Neural crest cell (in vitro differentiated cells): Measurements from ENCODE around the gene FBLIM1. TPM values are rescaled to one million over a fixed set of nuclear protein-coding genes. Genes with fewer than 3 reads are reported as not detected.
A peak's percentile ranks its signal among the peaks of the same experiment; 100 is the strongest.

Experiments used
- DNase-seq: peaks from one replicate; pipeline ENCODE4 v3.0.0; 2021; ENCODE audit warnings: low read depth, mixed read lengths, low spot score
- H3K27ac Mint-ChIP-seq: one replicate; pipeline ENCODE4 v1.8.0; 2021; ENCODE audit warnings: mild to moderate bottlenecking, mixed read lengths; ENCODE audit not compliant: unreplicated experiment
- H3K27me3 Mint-ChIP-seq: 2 replicates; pipeline ENCODE4 v1.8.0; 2021; ENCODE audit warnings: low read depth, mild to moderate bottlenecking, mixed read lengths
- H3K36me3 Mint-ChIP-seq: 2 replicates; pipeline ENCODE4 v1.8.0; 2021; ENCODE audit warnings: low read depth, mild to moderate bottlenecking, mixed read lengths
- H3K4me1 Mint-ChIP-seq: 2 replicates; pipeline ENCODE4 v1.8.0; 2021; ENCODE audit warnings: mixed read lengths
- H3K4me3 Mint-ChIP-seq: one replicate; pipeline ENCODE4 v1.8.0; 2021; ENCODE audit warnings: mild to moderate bottlenecking, mixed read lengths
- H3K9me3 Mint-ChIP-seq: 2 replicates; pipeline ENCODE4 v1.8.0; 2021; ENCODE audit warnings: mixed read lengths
- total RNA-seq: library from RNA; stranded (reverse); gene quantifications from 2 replicates; pipeline ENCODE4 v1.2.1, GENCODE V29; 2021
- TF ChIP-seq, protein P1 (sequence below): fragments of 200-600 bp; sonication (generic); conservative IDR thresholded peaks from 2 replicates; pipeline ENCODE4 v1.5.0; 2021; ENCODE audit warnings: antibody characterized with exemption, mild to moderate bottlenecking

Gene FBLIM1
- total RNA-seq, 1 donor from 2014 or later = 6.2 TPM

DNA sequence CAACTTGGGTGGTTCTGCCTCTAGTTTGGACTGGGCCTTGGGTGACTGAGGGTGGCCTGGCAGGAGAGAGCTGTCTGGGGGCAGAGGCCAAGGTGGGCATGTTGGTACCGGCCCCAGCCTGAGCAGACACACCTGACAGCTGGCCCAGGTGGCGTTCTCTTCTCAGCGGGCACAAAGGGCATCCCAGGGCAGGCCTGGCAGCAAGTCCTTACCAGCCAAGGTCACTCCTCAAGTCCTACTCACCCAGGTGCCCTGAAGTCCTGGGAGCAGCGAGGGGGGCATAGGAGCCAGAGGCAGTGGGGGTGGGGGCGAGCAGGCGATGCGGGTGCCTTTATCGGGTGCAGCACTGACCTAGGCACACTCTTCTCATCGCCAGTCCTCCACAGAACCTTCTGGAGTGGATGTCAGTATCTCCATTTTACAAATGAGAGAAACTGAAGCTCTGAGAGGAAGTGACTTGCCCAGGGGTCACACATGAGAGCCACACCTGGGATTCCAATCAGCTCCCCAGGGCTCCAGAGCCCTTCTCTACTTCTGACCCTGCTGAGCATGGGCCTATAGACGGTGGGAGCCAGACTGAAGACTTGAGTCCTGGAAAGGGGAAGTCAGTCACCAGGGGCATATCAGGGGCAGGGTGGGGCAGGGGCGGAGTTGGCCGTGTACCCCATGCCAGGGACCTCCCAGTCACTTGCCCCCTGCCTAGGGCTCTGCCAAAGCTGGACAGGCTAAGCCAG is 23.1 kb upstream of the FBLIM1 start:
- H3K27me3 Mint-ChIP-seq = no peaks in the 10 kb centered on the region

DNA sequence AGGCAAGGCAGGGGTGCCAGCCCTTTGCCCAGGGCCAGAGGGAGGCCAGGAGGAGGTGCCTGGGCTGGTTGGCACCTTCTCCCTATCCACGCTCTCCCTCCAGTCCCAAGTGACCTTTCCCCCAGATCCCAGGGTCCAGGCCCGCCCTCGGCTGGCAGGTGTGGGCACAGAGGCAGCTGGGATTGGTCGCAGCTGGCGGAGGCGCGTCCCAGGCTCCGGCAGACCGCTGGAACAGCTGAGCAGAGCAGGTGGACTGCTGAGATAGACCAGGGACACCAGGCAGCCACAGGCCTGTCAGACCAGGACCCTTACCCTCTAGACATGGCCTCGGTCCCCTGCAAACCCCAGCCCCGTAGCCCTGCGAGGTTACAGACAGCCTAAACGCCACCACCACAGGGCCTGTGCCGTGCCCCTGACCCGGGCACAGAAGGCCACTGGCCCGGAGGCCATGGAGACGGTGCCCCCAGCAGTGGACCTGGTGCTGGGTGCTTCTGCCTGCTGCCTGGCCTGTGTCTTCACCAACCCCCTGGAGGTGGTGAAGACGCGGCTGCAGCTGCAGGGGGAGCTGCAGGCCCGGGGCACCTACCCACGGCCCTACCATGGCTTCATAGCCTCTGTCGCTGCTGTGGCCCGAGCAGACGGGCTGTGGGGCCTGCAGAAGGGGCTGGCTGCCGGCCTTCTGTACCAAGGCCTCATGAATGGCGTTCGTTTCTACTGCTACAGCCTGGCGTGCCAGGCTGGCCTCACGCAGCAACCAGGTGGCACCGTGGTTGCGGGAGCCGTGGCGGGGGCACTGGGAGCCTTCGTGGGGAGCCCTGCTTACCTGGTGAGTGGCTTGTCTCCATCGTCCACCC is 22.3 kb upstream of the FBLIM1 start, which contains the start of gene SLC25A34:
Gene SLC25A34, plus strand, starts transcription at position 221 of the 854 bp plus-strand sequence. Its CDS starts 228 bp downstream, at position 449.
- Mint-ChIP-seq H3K4me1 (peaks cover 4% of the 10 kb centered on the region), H3K36me3 (no peaks in the 10 kb centered on the region), H3K27ac (no peak within 1 kb of the TSS), H3K9me3 (no peaks in the 10 kb centered on the region), H3K4me3 (no peak within 1 kb of the TSS), H3K27me3 (no peaks in the 10 kb centered on the region)
- DNase-seq = no peak
- TF ChIP-seq, protein P1, sequence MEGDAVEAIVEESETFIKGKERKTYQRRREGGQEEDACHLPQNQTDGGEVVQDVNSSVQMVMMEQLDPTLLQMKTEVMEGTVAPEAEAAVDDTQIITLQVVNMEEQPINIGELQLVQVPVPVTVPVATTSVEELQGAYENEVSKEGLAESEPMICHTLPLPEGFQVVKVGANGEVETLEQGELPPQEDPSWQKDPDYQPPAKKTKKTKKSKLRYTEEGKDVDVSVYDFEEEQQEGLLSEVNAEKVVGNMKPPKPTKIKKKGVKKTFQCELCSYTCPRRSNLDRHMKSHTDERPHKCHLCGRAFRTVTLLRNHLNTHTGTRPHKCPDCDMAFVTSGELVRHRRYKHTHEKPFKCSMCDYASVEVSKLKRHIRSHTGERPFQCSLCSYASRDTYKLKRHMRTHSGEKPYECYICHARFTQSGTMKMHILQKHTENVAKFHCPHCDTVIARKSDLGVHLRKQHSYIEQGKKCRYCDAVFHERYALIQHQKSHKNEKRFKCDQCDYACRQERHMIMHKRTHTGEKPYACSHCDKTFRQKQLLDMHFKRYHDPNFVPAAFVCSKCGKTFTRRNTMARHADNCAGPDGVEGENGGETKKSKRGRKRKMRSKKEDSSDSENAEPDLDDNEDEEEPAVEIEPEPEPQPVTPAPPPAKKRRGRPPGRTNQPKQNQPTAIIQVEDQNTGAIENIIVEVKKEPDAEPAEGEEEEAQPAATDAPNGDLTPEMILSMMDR = no peak

More for the DNA sequence above, 23.1 kb upstream of the FBLIM1 start:
- Mint-ChIP-seq H3K4me3 (no peak overlapping the region), H3K4me1 (no peaks in the 10 kb centered on the region), H3K9me3 (no peaks in the 10 kb centered on the region), H3K36me3 (no peaks in the 10 kb centered on the region), H3K27ac (no peak overlapping the region)
- TF ChIP-seq, protein P1 = no peak
- DNase-seq = no peak

DNA sequence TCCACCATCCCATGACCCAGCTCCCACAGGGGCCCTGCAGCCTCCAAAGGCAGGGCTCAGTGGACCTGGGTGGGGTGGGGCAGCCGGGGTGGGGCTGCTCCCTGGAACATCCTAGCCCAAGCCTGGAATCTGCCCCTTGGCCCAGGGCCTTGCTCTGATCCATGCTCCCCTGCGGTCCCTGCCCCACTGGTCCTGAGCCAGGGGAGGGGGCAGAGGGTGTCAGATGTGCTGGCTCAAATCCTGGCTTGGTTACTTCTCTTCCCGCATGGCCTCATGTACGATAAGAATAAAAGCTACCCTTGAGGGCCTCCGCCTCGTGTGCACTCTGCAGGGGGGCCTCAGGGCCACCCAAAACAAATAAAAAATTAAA is 21.7 kb upstream of the FBLIM1 start:
- no peaks in the 10 kb centered on the region for H3K36me3 Mint-ChIP-seq
- H3K9me3 Mint-ChIP-seq = no peaks in the 10 kb centered on the region
- DNase-seq = no peak
- no peak overlapping the region for H3K4me3 Mint-ChIP-seq
- H3K27me3 Mint-ChIP-seq = no peaks in the 10 kb centered on the region
- peaks cover 8% of the 10 kb centered on the region for H3K4me1 Mint-ChIP-seq
- no peak overlapping the region for H3K27ac Mint-ChIP-seq
- TF ChIP-seq, protein P1 = no peak

DNA sequence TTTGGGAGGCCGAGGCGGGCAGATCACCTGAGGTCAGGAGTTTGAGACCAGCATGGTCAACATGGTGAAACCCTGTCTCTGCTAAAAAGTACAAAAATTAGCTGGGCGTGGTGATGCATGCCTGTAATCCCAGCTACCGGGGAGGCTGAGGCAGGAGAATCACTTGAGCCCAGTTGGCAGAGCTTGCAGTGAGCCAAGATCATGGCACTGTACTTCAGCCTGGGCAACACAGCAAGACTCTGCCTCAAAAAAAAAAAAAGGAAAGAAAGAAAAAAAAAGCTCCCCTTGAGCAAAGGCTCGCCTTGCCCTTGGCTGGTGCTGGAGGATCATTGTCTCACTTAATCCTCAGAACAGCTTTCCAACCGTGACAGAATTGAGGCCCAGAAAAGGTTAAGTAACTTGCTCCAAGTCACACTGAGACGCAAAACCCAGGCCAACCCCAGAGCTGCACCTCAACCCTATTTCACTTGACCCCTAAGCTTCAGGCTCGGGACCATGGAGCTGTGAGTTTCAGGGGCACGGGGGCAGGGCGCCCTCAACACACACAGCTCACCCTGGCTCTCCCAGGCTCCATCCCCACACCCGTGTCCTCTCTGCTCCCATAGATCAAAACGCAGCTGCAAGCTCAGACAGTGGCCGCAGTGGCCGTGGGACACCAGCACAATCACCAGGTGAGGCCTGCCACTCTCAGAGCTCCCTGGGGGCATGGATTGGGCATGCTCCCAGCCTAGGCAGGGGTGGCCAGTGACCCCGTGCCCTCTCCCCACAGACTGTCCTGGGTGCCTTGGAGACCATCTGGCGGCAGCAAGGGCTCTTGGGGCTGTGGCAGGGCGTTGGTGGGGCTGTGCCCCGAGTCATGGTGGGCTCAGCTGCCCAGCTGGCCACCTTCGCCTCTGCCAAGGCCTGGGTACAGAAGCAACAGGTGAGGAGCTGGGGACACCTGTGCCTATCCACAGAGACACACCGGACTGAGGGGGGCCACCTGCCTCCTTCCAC is 21.0 kb upstream of the FBLIM1 start:
- Mint-ChIP-seq H3K4me3 (no peak overlapping the region), H3K9me3 (no peaks in the 10 kb centered on the region), H3K27ac (peak overlapping the region; percentile 84), H3K4me1 (peaks cover 8% of the 10 kb centered on the region), H3K36me3 (no peaks in the 10 kb centered on the region), H3K27me3 (no peaks in the 10 kb centered on the region)
- TF ChIP-seq, protein P1 = no peak
- DNase-seq = no peak
